Stomach (tissue), 9 donors: ENCODE measurements around the gene NCK1. TPM values are rescaled to one million over a fixed set of nuclear protein-coding genes. Genes with fewer than 3 reads are reported as not detected.

Source experiments
- DNase-seq, 2 donors: peaks; one replicate each; pipeline versions ENCODE4 v3.0.0 to v3.0.0-alpha.2; 2013 to 2019
- H3K27ac ChIP-seq, 5 donors: fragments of 200-600 bp in 4 of 5; sonication (generic) in 4 of 5; one replicate each; pipeline ENCODE4 v1.5.1; 2013 to 2019; ENCODE audit warnings: mild to moderate bottlenecking in 1 of 5, moderate library complexity in 1 of 5
- H3K27me3 ChIP-seq, 3 donors: fragments of 200-600 bp; sonication (generic); one replicate each; pipeline ENCODE4 v1.5.1; 2017 to 2019; ENCODE audit warnings: mixed run types in 1 of 3
- H3K36me3 ChIP-seq, 4 donors: fragments of 200-600 bp; sonication (generic); 1 replicate in 3 of 4; 2 replicates in 1 of 4; pipeline ENCODE4 v1.5.1; 2016 to 2019
- H3K4me1 ChIP-seq, 4 donors: fragments of 200-600 bp; sonication (generic); one replicate each; pipeline ENCODE4 v1.5.1; 2016 to 2019
- H3K4me3 ChIP-seq, 4 donors: fragments of 200-600 bp; sonication (generic) in 3 of 4; one replicate each; pipeline ENCODE4 v1.5.1; 2016 to 2019; ENCODE audit warnings: mild to moderate bottlenecking in 1 of 4
- H3K9me3 ChIP-seq, 4 donors: fragments of 200-600 bp; sonication (generic); one replicate each; pipeline ENCODE4 v1.5.1; 2016 to 2019
- CTCF ChIP-seq, 7 experiments: fragments of 450-650 bp in 4 of 7; fragments of 200-600 bp in 3 of 7; sonication (generic) in 3 of 7; IDR thresholded peaks; one replicate each; pipeline ENCODE4 v1.5.1; 2016 to 2019; ENCODE audit warnings: antibody characterized with exemption in 7 of 7, control low read depth in 2 of 7, mild to moderate bottlenecking in 1 of 7
- EP300 ChIP-seq: sonication (generic); formaldehyde crosslinking; IDR thresholded peaks from one replicate; pipeline ENCODE4 v1.6.1; 2017; ENCODE audit warnings: antibody characterized with exemption
- POLR2A ChIP-seq, 4 donors: fragments of 450-650 bp; IDR thresholded peaks; one replicate each; pipeline ENCODE4 v1.6.1; 2016; ENCODE audit warnings: antibody characterized with exemption in 4 of 4, control low read depth in 2 of 4, mild to moderate bottlenecking in 1 of 4, moderate library complexity in 1 of 4
- POLR2AphosphoS5 ChIP-seq, 3 donors: sonication (generic); formaldehyde crosslinking; IDR thresholded peaks; one replicate each; pipeline ENCODE4 v1.6.1; 2016; ENCODE audit warnings: antibody characterized with exemption in 3 of 3
- WGBS, 5 donors: extraction: QIAGEN DNeasy Blood & Tissue Kit in 3 of 5; methylation state at CpG; one replicate each; pipeline versions ENCODE4 v1.1.5 to v1.1.7; 2013 to 2018; 5-methylcytosine and 5-hydroxymethylcytosine counted together
- intact Hi-C: fragments of 100-400 bp; cut with DNase I; formaldehyde crosslinking; loops from one replicate; pipeline ENCODE4 v1.15.1; 2023; ENCODE audit warnings: low total_unique reads
- polyA plus RNA-seq, 3 donors: library from polyadenylated mRNA; stranded (reverse); fragments of 200-250 nt; gene quantifications; one replicate each; pipeline ENCODE4 v1.2.3, GENCODE V29; 2013
- total RNA-seq, 5 donors: library from RNA; depleted of rRNA; stranded (reverse); fragments of >200 nt; gene quantifications; one replicate each; pipeline versions ENCODE4 v1.1.0 to v1.2.3, GENCODE V29; 2014 to 2016
- donor health status: healthy with polysubstance abuse.
- donor health status: Bipolar disorder and iron deficiency.
- donor health status: healthy.

The NCK1 gene
- total and polyA plus RNA-seq, 8 donors, result 11.9 to 59.8 (median 25.2) TPM

GRCh38 chr3:136957751-136958288, 95.8 kb downstream of the NCK1 start, which contains the start of gene IL20RB:
Gene IL20RB, plus strand, starts transcription at chr3:136957983. Its CDS starts 131 bp downstream, at chr3:136958114.
- Histone ChIP-seq H3K4me1 (peaks cover 0 to 28% (median 11%) of the 10 kb centered on the region in 4 donors), H3K4me3 (no peak within 1 kb of the TSS), H3K36me3 (no peaks in the 10 kb centered on the region), H3K27me3 (no peaks in the 10 kb centered on the region), H3K9me3 (no peaks in the 10 kb centered on the region), H3K27ac (no peak within 1 kb of the TSS)
- 83 to 95% (median 89%) methylated on average over 7 of the region's 7 CpGs for WGBS, 5 donors
- no peak for DNase-seq
- TF ChIP-seq POLR2A (IDR thresholded peaks at IDR 0.05) (no peak), POLR2AphosphoS5 (IDR thresholded peaks at IDR 0.05) (no peak), CTCF (IDR thresholded peaks at IDR 0.05) (no peak), EP300 (no peak)
- intact Hi-C loops, result no loop called here

- TF ChIP-seq CTCF (IDR thresholded peaks at IDR 0.05), result no peak
- intact Hi-C loops, result no loop called here
- H3K4me3 ChIP-seq, result no peak overlapping the region
- 56 to 61% (median 58%) methylated on average over 2 of the region's 2 CpGs for WGBS, 5 donors
- H3K27me3 ChIP-seq, result no peaks in the 10 kb centered on the region
- no peaks in the 10 kb centered on the region for H3K9me3 ChIP-seq
- no peaks in the 10 kb centered on the region for H3K36me3 ChIP-seq
- no peak for DNase-seq
- peaks cover 0 to 25% (median 11%) of the 10 kb centered on the region in 4 donors for H3K4me1 ChIP-seq
- H3K27ac ChIP-seq, result no peak overlapping the region
Measured at GRCh38 chr3:136958939-136959338, 96.9 kb downstream of the NCK1 start.

GRCh38 chr3:136959599-136959998, 97.6 kb downstream of the NCK1 start:
- intact Hi-C loops, result no loop called here
- DNase-seq, result no peak
- H3K9me3 ChIP-seq, result no peaks in the 10 kb centered on the region
- no peaks in the 10 kb centered on the region for H3K36me3 ChIP-seq
- no peak overlapping the region for H3K4me3 ChIP-seq
- H3K27ac ChIP-seq, result no peak overlapping the region
- TF ChIP-seq EP300 (no peak), CTCF (IDR thresholded peaks at IDR 0.05) (no peak), POLR2AphosphoS5 (IDR thresholded peaks at IDR 0.05) (no peak), POLR2A (IDR thresholded peaks at IDR 0.05) (no peak)
- WGBS, 5 donors, result 95 to 97% (median 96%) methylated on average over 6 of the region's 6 CpGs
- peaks cover 0 to 20% (median 11%) of the 10 kb centered on the region in 4 donors for H3K4me1 ChIP-seq
- no peaks in the 10 kb centered on the region for H3K27me3 ChIP-seq

GRCh38 chr3:136960838-136961836, 99.1 kb downstream of the NCK1 start:
- DNase-seq, result no peak
- Histone ChIP-seq H3K27me3 (no peaks in the 10 kb centered on the region), H3K9me3 (no peaks in the 10 kb centered on the region), H3K36me3 (no peaks in the 10 kb centered on the region), H3K4me1 (peaks cover 0 to 5% (median 3%) of the 10 kb centered on the region in 4 donors), H3K27ac (no peak overlapping the region), H3K4me3 (no peak overlapping the region)
- TF ChIP-seq EP300 (no peak), POLR2A (IDR thresholded peaks at IDR 0.05) (no peak), POLR2AphosphoS5 (IDR thresholded peaks at IDR 0.05) (no peak), CTCF (IDR thresholded peaks at IDR 0.05) (no peak)
- intact Hi-C loops, result no loop called here
- WGBS, 5 donors, result 77 to 93% (median 78%) methylated on average over 4 of the region's 4 CpGs
